Fibroblast of mammary gland (primary cell): ENCODE data around the gene RNF149.
"Not testable (repeated sequence)": the region's sequence is repeated elsewhere in the genome, so short reads cannot be mapped to it uniquely, and the experiment has no call there.

ENCODE experiments used
- DNase-seq: peaks from one replicate; pipeline ENCODE4 v3.0.0-alpha.2; 2010; ENCODE audit warnings: low read depth
- H3K4me3 ChIP-seq: 2 replicates; pipeline ENCODE4 v1.5.1; 2011; ENCODE audit warnings: low read depth, mild to moderate bottlenecking, low read length, moderate library complexity; ENCODE audit not compliant: control insufficient read depth
- TF ChIP-seq, protein P1 (sequence below): conservative IDR thresholded peaks from 2 replicates; pipeline ENCODE4 v1.5.1; 2011; ENCODE audit warnings: low read depth, low read length, inconsistent platforms; ENCODE audit not compliant: control insufficient read depth, insufficient read depth

RNF149 gene

DNA sequence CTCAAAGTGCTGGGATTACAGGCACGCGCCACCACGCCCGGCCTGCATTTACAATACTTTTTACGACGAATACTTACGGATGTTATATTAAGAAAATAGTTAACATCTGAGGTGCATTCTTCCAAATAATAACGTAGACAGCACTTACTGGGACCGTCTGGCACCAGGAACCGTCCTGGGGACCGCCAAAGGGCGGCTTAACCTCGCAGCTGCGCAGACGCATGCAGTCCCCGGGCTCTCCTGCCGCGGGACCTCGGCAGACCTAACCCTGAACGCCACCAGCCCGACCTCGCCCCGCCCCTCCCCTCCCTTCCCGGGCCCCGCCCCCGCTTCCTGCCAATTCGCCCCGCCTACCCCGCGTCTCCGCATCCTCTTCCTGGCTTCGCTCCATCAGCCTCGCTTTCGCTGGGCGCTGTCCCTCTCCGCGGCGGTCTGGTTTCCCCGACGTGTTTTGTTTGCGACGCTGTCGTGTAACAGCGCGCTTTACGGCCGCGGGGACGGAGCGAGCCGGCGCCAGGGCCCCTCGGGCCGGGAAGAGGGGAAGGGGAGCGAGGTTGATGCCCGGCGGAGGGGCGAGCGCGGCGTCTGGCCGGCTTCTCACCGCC is 56.0 kb downstream of the RNF149 start, which contains the start of gene CNOT11:
Gene CNOT11 (plus strand): TSS at position 479 of the 605 bp plus-strand sequence. CDS start 79 bp downstream, at position 558.
- DNase-seq = peak; percentile 97
- TF ChIP-seq, protein P1, sequence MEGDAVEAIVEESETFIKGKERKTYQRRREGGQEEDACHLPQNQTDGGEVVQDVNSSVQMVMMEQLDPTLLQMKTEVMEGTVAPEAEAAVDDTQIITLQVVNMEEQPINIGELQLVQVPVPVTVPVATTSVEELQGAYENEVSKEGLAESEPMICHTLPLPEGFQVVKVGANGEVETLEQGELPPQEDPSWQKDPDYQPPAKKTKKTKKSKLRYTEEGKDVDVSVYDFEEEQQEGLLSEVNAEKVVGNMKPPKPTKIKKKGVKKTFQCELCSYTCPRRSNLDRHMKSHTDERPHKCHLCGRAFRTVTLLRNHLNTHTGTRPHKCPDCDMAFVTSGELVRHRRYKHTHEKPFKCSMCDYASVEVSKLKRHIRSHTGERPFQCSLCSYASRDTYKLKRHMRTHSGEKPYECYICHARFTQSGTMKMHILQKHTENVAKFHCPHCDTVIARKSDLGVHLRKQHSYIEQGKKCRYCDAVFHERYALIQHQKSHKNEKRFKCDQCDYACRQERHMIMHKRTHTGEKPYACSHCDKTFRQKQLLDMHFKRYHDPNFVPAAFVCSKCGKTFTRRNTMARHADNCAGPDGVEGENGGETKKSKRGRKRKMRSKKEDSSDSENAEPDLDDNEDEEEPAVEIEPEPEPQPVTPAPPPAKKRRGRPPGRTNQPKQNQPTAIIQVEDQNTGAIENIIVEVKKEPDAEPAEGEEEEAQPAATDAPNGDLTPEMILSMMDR = no peak
- peak within 1 kb of the TSS; percentile 60 for H3K4me3 ChIP-seq

DNA sequence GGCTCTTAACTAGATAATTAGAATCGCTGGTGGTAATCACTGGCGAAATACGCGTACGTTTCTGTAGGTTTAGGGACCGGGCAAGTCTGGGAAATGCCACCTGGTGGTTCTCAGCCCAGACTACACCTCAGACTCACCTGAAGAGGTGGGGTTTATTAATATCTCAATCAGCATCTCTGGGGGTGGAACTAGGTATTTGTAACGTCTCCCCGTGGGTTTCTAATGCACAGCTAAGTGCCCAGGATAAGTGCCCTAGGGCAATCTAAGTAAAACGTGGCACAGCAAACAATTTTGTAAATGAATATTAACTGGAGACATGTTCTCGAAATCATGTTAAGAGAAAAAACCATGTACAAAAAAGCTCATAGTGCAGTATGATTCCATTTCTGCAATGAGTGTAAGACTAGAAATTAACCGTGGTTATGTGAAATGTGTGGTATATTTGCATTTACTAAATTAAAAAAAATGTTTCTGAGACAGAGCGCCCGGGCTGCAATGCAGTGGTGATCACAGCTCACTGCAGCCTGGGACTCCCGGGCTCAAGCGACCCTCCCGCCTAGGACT is 56.6 kb downstream of the RNF149 start:
- H3K4me3 ChIP-seq = peak overlapping the region; percentile 60
- no peak for DNase-seq
- TF ChIP-seq, protein P1 = peak; percentile 1

DNA sequence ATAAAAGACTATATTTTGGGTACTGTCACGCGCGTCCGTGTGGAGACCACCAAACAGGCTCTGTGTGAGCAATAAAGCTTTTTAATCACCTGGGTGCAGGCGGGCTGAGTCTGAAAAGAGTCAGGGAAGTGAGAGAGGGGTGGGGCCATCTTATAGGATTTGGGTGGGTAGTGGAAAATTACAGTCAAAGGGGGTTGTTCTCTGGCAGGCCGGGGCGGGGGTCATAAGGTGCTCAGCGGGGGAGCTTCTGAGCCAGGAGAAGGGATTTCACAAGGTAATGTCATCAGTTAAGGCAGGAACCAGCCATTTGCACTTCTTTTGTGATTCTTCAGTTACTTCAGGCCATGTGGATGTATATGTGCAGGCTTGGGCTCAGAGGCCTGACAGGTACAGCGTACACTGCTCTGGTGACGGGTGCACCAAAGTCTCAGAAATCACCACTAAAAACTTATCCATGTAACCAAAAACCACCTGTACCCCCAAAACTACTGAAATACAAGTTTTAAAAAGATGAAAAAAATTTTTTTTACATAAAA is 57.2 kb downstream of the RNF149 start:
- H3K4me3 ChIP-seq, DNase-seq: not testable (repeated sequence)

DNA sequence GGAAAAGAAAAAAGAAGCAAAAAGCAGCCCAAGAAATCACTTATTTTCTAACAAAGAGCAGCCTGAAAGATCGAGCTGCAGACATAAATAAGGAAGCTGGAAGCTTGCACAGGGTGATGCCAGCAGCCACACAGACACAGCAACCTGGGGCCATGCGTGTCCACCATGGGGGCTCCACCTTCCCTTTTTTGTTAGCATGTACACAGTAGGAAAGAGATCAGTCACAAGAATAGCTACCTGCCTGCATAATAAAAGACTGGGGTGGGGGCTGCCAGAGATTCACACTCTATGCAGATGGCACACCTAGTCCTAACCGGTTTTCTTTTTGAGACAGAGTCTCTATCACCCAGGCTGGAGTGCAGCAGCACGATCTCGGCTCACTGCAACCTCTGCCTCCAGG is 58.7 kb downstream of the RNF149 start:
- no peak for DNase-seq
- no peak overlapping the region for H3K4me3 ChIP-seq
- TF ChIP-seq, protein P1 = no peak

DNA sequence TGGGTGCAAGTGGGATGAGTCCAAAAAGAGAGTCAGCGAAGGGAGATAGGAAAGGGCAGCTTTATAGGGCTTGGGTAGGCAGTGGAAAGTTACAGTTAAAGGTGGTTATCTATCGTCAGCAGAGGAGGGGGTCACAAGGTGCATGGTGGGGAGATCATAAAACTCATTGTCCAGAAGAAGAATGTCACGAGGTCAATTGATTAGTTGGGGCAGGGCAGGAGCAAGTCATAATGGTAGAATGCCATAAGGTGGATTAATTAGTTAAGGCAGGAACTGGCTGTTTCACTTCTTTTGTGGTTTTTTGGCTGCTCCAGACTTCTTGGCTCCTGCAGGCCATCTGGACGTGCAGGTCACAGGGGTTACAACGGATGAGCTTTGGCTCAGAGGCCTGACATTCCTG is 59.7 kb downstream of the RNF149 start:
- peak; percentile 12 for DNase-seq
- H3K4me3 ChIP-seq = not testable (repeated sequence)

DNA sequence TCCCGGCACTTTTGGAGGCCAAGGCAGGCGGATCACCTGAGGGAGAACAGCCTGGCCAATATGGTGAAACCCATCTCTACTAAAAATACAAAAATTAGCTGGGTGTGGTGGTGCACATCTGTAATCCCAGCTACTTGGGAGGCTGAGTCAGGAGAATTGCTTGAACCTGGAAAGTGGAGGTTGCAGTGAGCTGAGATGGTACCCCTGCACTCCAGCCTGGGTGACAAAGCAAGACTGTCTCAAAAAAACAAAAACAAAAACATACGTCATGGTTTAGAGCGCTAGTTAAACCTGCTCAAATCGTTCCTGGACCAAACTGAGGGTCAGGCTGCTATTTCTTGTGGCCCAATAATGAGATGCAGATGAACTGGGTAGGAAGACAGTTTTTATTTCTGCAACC is 63.0 kb downstream of the RNF149 start:
- DNase-seq, H3K4me3 ChIP-seq: not testable (repeated sequence)

DNA sequence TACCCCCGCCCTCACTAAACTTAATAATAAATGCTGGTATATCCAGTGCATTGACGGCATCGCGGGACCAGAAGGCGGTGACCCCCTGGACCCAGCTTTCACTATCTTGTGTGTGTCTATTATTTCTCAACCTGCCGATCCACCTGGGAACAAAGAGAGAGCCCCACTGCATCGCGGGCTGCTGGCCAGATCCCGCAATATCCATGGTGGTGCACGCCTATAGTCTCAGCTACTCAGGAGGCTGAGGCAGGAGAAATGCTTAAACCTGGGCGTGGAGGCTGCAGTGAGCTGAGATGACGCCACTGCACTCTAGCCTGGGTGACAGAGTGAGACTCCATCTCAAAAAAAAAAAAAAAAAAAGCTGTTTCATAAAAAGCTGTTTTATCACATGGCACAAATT is 63.6 kb downstream of the RNF149 start:
- H3K4me3 ChIP-seq, DNase-seq: not testable (repeated sequence)

DNA sequence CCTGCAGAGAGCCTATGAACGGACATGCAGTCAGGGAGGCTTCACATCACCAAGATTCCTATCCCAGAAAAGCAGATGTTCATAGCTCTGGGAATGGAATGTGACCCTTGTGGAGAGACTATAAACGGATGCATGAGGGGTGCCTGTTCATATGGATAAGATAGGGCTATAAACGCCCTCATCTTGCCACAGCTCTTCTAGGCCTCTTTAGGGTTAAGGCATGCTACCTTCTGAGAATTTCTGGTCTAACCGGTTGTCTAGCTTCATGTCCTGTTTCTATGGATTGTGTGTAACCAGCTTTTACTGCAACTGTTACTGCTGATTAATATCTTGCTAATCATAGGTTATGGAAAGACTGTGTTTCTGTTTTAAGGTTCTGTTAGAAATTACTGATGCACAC is 64.1 kb downstream of the RNF149 start:
- not testable (repeated sequence) for H3K4me3 ChIP-seq, DNase-seq

DNA sequence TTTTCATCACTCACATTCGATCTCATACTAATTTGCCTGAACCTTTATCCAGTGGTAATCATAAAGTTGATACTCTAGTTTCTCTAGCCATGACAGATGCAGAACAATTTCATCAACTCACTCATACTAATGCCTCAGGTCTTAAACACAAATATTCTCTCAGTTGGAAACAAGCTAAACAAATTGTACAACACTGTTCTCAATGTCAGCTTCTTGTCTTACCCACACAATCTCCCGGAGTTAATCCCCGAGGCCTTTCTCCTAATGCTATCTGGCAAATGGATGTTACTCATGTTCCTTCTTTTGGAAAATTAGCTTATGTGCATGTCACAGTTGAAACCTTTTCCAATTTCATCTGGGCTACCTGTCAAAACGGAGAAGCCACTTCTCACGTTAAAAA is 67.3 kb downstream of the RNF149 start:
- TF ChIP-seq, protein P1 = no peak
- H3K4me3 ChIP-seq = no peak overlapping the region
- no peak for DNase-seq
